Tibial nerve (tissue), 4 donors: ENCODE data around the gene MTMR3. TPM values are rescaled to one million over a fixed set of nuclear protein-coding genes. Genes with fewer than 3 reads are reported as not detected.

Experiments
- DNase-seq, 2 donors: peaks; one replicate each; pipeline ENCODE4 v3.0.0-alpha.2; 2019; ENCODE audit warnings: low spot score in 2 of 2
- H3K27ac ChIP-seq, 4 donors: fragments of 200-600 bp; sonication (generic) in 3 of 4; one replicate each; pipeline ENCODE4 v1.5.1; 2017 to 2019; ENCODE audit warnings: mild to moderate bottlenecking in 1 of 4
- H3K27me3 ChIP-seq, 2 donors: fragments of 200-600 bp; sonication (generic) in 1 of 2; one replicate each; pipeline versions ENCODE4 v1.5.1 to v1.6.0; 2017 to 2019
- H3K36me3 ChIP-seq, 3 donors: fragments of 200-600 bp; sonication (generic); one replicate each; pipeline ENCODE4 v1.5.1; 2018 to 2019
- H3K4me1 ChIP-seq, 4 donors: fragments of 200-600 bp; sonication (generic) in 3 of 4; one replicate each; pipeline ENCODE4 v1.5.1; 2017 to 2019
- H3K4me3 ChIP-seq, 4 donors: fragments of 200-600 bp; sonication (generic) in 3 of 4; one replicate each; pipeline ENCODE4 v1.5.1; 2017 to 2019; ENCODE audit warnings: mild to moderate bottlenecking in 1 of 4, moderate library complexity in 1 of 4
- H3K9me3 ChIP-seq, 4 donors: fragments of 200-600 bp; sonication (generic) in 3 of 4; one replicate each; pipeline ENCODE4 v1.5.1; 2017 to 2019
- EP300 ChIP-seq, 2 donors: sonication (generic); formaldehyde crosslinking; IDR thresholded peaks; one replicate each; pipeline ENCODE4 v1.6.1; 2017; ENCODE audit warnings: antibody characterized with exemption in 2 of 2, mild to moderate bottlenecking in 1 of 2
- POLR2A ChIP-seq, 2 donors: fragments of 450-650 bp; IDR thresholded peaks; one replicate each; pipeline ENCODE4 v1.6.1; 2017; ENCODE audit warnings: antibody characterized with exemption in 2 of 2, mild to moderate bottlenecking in 2 of 2, moderate library complexity in 2 of 2
- WGBS, 2 donors: methylation state at CpG; one replicate each; pipeline ENCODE4 v1.1.5; 2018; 5-methylcytosine and 5-hydroxymethylcytosine counted together
- total RNA-seq, 4 donors: library from RNA; depleted of rRNA; stranded (reverse); fragments of >200 nt; gene quantifications; one replicate each; pipeline ENCODE4 v1.1.0, GENCODE V29; 2016
- TF ChIP-seq, protein P1 (sequence below), 5 experiments: fragments of 200-600 bp in 3 of 5; fragments of 450-650 bp in 2 of 5; sonication (generic) in 3 of 5; IDR thresholded peaks; one replicate each; pipeline ENCODE4 v1.5.1; 2016 to 2019; ENCODE audit warnings: antibody characterized with exemption in 5 of 5, mild to moderate bottlenecking in 3 of 5, moderate library complexity in 2 of 5

Gene MTMR3
- total RNA-seq, 4 donors from 2014 or later, result 56.1 to 91.2 (median 74.5) TPM

DNA sequence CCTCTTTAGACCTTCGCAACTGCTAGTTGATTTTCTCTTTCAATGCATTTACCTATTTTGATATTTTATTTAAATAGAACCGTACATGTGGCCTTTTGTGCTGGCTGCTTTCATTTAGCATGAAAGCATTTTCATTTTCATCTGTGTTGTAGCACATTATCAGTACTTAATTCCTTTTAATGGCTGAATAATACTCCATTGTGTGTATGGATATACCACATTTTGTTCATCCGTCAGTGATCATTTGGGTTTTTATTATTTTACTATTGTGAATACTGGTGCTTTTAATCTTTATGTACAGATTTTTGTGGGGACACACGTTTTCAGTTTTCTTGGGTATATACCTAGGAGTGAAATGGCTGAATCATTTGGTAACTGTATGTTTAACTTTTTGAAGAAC is 43.1 kb downstream of the MTMR3 start:
- TF ChIP-seq POLR2A (IDR thresholded peaks at IDR 0.05) (no peak), EP300 (IDR thresholded peaks at IDR 0.05) (no peak)
- TF ChIP-seq, protein P1, sequence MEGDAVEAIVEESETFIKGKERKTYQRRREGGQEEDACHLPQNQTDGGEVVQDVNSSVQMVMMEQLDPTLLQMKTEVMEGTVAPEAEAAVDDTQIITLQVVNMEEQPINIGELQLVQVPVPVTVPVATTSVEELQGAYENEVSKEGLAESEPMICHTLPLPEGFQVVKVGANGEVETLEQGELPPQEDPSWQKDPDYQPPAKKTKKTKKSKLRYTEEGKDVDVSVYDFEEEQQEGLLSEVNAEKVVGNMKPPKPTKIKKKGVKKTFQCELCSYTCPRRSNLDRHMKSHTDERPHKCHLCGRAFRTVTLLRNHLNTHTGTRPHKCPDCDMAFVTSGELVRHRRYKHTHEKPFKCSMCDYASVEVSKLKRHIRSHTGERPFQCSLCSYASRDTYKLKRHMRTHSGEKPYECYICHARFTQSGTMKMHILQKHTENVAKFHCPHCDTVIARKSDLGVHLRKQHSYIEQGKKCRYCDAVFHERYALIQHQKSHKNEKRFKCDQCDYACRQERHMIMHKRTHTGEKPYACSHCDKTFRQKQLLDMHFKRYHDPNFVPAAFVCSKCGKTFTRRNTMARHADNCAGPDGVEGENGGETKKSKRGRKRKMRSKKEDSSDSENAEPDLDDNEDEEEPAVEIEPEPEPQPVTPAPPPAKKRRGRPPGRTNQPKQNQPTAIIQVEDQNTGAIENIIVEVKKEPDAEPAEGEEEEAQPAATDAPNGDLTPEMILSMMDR (IDR thresholded peaks at IDR 0.05), result no peak
- Histone ChIP-seq H3K4me1 (peaks cover 0 to 10% (median 0%) of the 10 kb centered on the region in 4 donors), H3K27me3 (no peaks in the 10 kb centered on the region), H3K36me3 (no peaks in the 10 kb centered on the region), H3K4me3 (no peak overlapping the region), H3K27ac (no peak overlapping the region), H3K9me3 (peaks cover 0 to 5% (median 0%) of the 10 kb centered on the region in 4 donors)
- 97% methylated on average over 4 of the region's 4 CpGs for WGBS, 2 donors
- DNase-seq, result no peak

- no peaks in the 10 kb centered on the region for H3K36me3 ChIP-seq
- no peak for DNase-seq
- H3K4me3 ChIP-seq, result no peak overlapping the region
- peaks cover 0 to 37% (median 0%) of the 10 kb centered on the region in 4 donors for H3K4me1 ChIP-seq
- TF ChIP-seq EP300 (IDR thresholded peaks at IDR 0.05), result no peak
- no peak for TF ChIP-seq POLR2A (IDR thresholded peaks at IDR 0.05)
- TF ChIP-seq, protein P1 (IDR thresholded peaks at IDR 0.05), result no peak
- H3K9me3 ChIP-seq, result no peaks in the 10 kb centered on the region
- H3K27ac ChIP-seq, result no peak overlapping the region
- 85% methylated on average over 2 of the region's 2 CpGs for WGBS, 2 donors
- no peaks in the 10 kb centered on the region for H3K27me3 ChIP-seq
These were observed 49.2 kb downstream of the MTMR3 start for GRCh38 chr22:29932136-29932535.

DNA sequence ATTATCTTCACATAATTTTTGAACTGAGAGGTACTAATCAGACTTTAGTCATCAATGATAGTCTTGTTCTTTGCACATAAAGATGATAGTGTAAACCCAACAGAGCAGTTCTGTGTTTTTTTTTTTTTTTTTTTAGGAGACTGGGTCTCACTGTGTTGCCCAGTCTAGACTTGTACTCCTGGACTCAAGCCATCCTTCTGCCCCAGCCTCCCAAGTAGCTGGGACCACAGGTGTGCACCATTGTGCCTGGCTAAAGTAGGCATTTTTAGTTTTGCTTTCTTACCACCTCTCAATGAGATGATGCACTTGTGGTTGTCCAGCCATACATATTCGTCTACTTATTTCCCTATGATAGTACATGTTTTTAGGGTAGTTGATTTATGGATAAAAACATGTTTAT is 50.6 kb downstream of the MTMR3 start:
- WGBS, 2 donors, result 100% methylated on average over 1 of the region's 1 CpG
- DNase-seq, result no peak

GRCh38 chr22:29934596-29934995 is 51.6 kb downstream of the MTMR3 start:
- no peak overlapping the region for H3K4me3 ChIP-seq
- H3K4me1 ChIP-seq, result peaks cover 0 to 46% (median 0%) of the 10 kb centered on the region in 4 donors
- H3K27me3 ChIP-seq, result no peaks in the 10 kb centered on the region
- H3K27ac ChIP-seq, result no peak overlapping the region
- H3K9me3 ChIP-seq, result no peaks in the 10 kb centered on the region
- no peaks in the 10 kb centered on the region for H3K36me3 ChIP-seq
- TF ChIP-seq, protein P1 (IDR thresholded peaks at IDR 0.05), result no peak
- no peak for TF ChIP-seq POLR2A (IDR thresholded peaks at IDR 0.05)
- TF ChIP-seq EP300 (IDR thresholded peaks at IDR 0.05), result no peak
- DNase-seq, result no peak
- 97 to 98% methylated on average over 2 of the region's 2 CpGs for WGBS, 2 donors

More for the DNA sequence above, 50.6 kb downstream of the MTMR3 start:
- peaks cover 0 to 46% (median 0%) of the 10 kb centered on the region in 4 donors for H3K4me1 ChIP-seq
- no peak overlapping the region for H3K4me3 ChIP-seq
- no peaks in the 10 kb centered on the region for H3K9me3 ChIP-seq
- H3K27me3 ChIP-seq, result no peaks in the 10 kb centered on the region
- H3K27ac ChIP-seq, result no peak overlapping the region
- H3K36me3 ChIP-seq, result no peaks in the 10 kb centered on the region
- TF ChIP-seq POLR2A (IDR thresholded peaks at IDR 0.05) (no peak), EP300 (IDR thresholded peaks at IDR 0.05) (no peak)
- TF ChIP-seq, protein P1 (IDR thresholded peaks at IDR 0.05), result no peak

DNA sequence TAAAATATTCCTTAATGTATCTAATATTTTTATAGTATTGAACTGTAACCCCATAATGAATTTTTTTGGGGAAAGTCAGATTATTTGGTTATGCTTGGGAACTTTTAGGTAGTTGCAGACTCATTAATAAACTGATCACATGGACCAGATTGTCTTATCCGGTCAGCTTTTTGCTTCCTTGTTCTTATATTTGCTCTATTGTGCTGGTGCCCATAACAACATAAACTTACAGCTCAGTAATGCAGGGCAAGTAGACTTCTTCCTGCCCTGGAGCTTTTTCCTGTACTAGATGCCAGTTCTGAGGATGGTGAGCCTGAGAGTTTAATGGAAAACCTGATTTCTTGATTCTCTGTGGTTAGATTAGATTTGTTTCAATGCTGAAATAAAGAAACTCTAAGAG is 53.2 kb downstream of the MTMR3 start:
- no peaks in the 10 kb centered on the region for H3K9me3 ChIP-seq
- no peak overlapping the region for H3K27ac ChIP-seq
- 20 to 38% methylated on average over 1 of the region's 1 CpG for WGBS, 2 donors
- H3K27me3 ChIP-seq, result no peaks in the 10 kb centered on the region
- no peak for DNase-seq
- TF ChIP-seq, protein P1 (IDR thresholded peaks at IDR 0.05), result no peak
- TF ChIP-seq EP300 (IDR thresholded peaks at IDR 0.05) (no peak), POLR2A (IDR thresholded peaks at IDR 0.05) (no peak)
- peaks cover 0 to 57% (median 3%) of the 10 kb centered on the region in 4 donors for H3K4me1 ChIP-seq
- no peak overlapping the region for H3K4me3 ChIP-seq
- H3K36me3 ChIP-seq, result no peaks in the 10 kb centered on the region
